ENCODE results near the gene TMEM39B.

TMEM39B gene

GRCh38 chr1:32074841-32075240 lies 2.1 kb downstream of the TMEM39B start:
- TF ChIP-seq, protein P1, sequence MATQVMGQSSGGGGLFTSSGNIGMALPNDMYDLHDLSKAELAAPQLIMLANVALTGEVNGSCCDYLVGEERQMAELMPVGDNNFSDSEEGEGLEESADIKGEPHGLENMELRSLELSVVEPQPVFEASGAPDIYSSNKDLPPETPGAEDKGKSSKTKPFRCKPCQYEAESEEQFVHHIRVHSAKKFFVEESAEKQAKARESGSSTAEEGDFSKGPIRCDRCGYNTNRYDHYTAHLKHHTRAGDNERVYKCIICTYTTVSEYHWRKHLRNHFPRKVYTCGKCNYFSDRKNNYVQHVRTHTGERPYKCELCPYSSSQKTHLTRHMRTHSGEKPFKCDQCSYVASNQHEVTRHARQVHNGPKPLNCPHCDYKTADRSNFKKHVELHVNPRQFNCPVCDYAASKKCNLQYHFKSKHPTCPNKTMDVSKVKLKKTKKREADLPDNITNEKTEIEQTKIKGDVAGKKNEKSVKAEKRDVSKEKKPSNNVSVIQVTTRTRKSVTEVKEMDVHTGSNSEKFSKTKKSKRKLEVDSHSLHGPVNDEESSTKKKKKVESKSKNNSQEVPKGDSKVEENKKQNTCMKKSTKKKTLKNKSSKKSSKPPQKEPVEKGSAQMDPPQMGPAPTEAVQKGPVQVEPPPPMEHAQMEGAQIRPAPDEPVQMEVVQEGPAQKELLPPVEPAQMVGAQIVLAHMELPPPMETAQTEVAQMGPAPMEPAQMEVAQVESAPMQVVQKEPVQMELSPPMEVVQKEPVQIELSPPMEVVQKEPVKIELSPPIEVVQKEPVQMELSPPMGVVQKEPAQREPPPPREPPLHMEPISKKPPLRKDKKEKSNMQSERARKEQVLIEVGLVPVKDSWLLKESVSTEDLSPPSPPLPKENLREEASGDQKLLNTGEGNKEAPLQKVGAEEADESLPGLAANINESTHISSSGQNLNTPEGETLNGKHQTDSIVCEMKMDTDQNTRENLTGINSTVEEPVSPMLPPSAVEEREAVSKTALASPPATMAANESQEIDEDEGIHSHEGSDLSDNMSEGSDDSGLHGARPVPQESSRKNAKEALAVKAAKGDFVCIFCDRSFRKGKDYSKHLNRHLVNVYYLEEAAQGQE (IDR thresholded peaks at IDR 0.05; ENCODE audit: low read depth): no peak
- TF ChIP-seq TEAD4 (IDR thresholded peaks at IDR 0.05): no peak
- no peak for TF ChIP-seq TCF12 (IDR thresholded peaks at IDR 0.05; ENCODE audit: low read depth)
- TF ChIP-seq CEBPB (IDR thresholded peaks at IDR 0.05): no peak
- TF ChIP-seq ZBTB7A (IDR thresholded peaks at IDR 0.05; ENCODE audit: low read depth): no peak
- no peak for TF ChIP-seq TAF1 (IDR thresholded peaks at IDR 0.05; ENCODE audit: low read depth)
- TF ChIP-seq YY1 (IDR thresholded peaks at IDR 0.05; ENCODE audit: low read depth): no peak
- TF ChIP-seq, protein P2, sequence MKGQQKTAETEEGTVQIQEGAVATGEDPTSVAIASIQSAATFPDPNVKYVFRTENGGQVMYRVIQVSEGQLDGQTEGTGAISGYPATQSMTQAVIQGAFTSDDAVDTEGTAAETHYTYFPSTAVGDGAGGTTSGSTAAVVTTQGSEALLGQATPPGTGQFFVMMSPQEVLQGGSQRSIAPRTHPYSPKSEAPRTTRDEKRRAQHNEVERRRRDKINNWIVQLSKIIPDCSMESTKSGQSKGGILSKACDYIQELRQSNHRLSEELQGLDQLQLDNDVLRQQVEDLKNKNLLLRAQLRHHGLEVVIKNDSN (IDR thresholded peaks at IDR 0.05): no peak
- no peak for TF ChIP-seq FOXM1 (IDR thresholded peaks at IDR 0.05; ENCODE audit: borderline replicate concordance, low read depth)
- TF ChIP-seq CREB1 (IDR thresholded peaks at IDR 0.05; ENCODE audit: low read depth): no peak
- no peak for TF ChIP-seq NFIC (IDR thresholded peaks at IDR 0.05)
- TF ChIP-seq RAD21 (IDR thresholded peaks at IDR 0.05; ENCODE audit: low read depth): no peak
- TF ChIP-seq, protein P3, sequence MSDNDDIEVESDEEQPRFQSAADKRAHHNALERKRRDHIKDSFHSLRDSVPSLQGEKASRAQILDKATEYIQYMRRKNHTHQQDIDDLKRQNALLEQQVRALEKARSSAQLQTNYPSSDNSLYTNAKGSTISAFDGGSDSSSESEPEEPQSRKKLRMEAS (IDR thresholded peaks at IDR 0.05): no peak
- TF ChIP-seq EP300 (IDR thresholded peaks at IDR 0.05; ENCODE audit: borderline replicate concordance): no peak
- TF ChIP-seq EGR1 (IDR thresholded peaks at IDR 0.05): no peak

GRCh38 chr1:32077451-32077850 lies 4.7 kb downstream of the TMEM39B start:
- no peak for TF ChIP-seq EGR1 (IDR thresholded peaks at IDR 0.05)
- TF ChIP-seq, protein P3 (IDR thresholded peaks at IDR 0.05): no peak

GRCh38 chr1:32082022-32082421 lies 9.3 kb downstream of the TMEM39B start:
- no peak for TF ChIP-seq TAF1 (IDR thresholded peaks at IDR 0.05; ENCODE audit: low read depth)

GRCh38 chr1:32086381-32086780 lies 13.6 kb downstream of the TMEM39B start:
- TF ChIP-seq NFIC (IDR thresholded peaks at IDR 0.05): 0 out of 2 replicates have a peak, but pooled peaks have one; percentile 21

GRCh38 chr1:32091176-32091575 lies 18.4 kb downstream of the TMEM39B start:
- TF ChIP-seq, protein P2 (IDR thresholded peaks at IDR 0.05): no peak
- TF ChIP-seq, protein P3 (IDR thresholded peaks at IDR 0.05): no peak
- TF ChIP-seq TAF1 (IDR thresholded peaks at IDR 0.05; ENCODE audit: low read depth): no peak

- TF ChIP-seq FOXM1 (IDR thresholded peaks at IDR 0.05; ENCODE audit: borderline replicate concordance, low read depth): no peak
- TF ChIP-seq, protein P2 (IDR thresholded peaks at IDR 0.05): no peak
- TF ChIP-seq, protein P3 (IDR thresholded peaks at IDR 0.05): no peak
- no peak for TF ChIP-seq NFIC (IDR thresholded peaks at IDR 0.05)
- TF ChIP-seq CEBPB (IDR thresholded peaks at IDR 0.05): no peak
These were observed 18.9 kb downstream of the TMEM39B start for GRCh38 chr1:32091591-32091990.

GRCh38 chr1:32094746-32095521 lies 22.2 kb downstream of the TMEM39B start:
- TF ChIP-seq TCF12 (IDR thresholded peaks at IDR 0.05; ENCODE audit: low read depth) (no peak), YY1 (IDR thresholded peaks at IDR 0.05; ENCODE audit: low read depth) (no peak), FOXM1 (IDR thresholded peaks at IDR 0.05; ENCODE audit: borderline replicate concordance, low read depth) (no peak), EP300 (IDR thresholded peaks at IDR 0.05; ENCODE audit: borderline replicate concordance) (no peak), TEAD4 (IDR thresholded peaks at IDR 0.05) (no peak), CREB1 (IDR thresholded peaks at IDR 0.05; ENCODE audit: low read depth) (no peak), RAD21 (IDR thresholded peaks at IDR 0.05; ENCODE audit: low read depth) (no peak), CEBPB (IDR thresholded peaks at IDR 0.05) (no peak), NFIC (IDR thresholded peaks at IDR 0.05) (no peak), TAF1 (IDR thresholded peaks at IDR 0.05; ENCODE audit: low read depth) (no peak), EGR1 (IDR thresholded peaks at IDR 0.05) (no peak), ZBTB7A (IDR thresholded peaks at IDR 0.05; ENCODE audit: low read depth) (no peak)
- TF ChIP-seq, protein P3 (IDR thresholded peaks at IDR 0.05): no peak
- TF ChIP-seq, protein P2 (IDR thresholded peaks at IDR 0.05): no peak
- TF ChIP-seq, protein P1 (IDR thresholded peaks at IDR 0.05; ENCODE audit: low read depth): no peak

Data from Ishikawa (cell line).